Astrocyte (in vitro differentiated cells and primary cell): ENCODE measurements around the gene APOBEC3F.

Source experiments
- EZH2 ChIP-seq: IDR thresholded peaks from 2 replicates; pipeline ENCODE4 v1.6.1; 2012; ENCODE audit warnings: mild to moderate bottlenecking, low read length, inconsistent platforms; ENCODE audit not compliant: insufficient read depth
- TF ChIP-seq, protein P1 (sequence below): IDR thresholded peaks from 2 replicates; pipeline ENCODE4 v1.5.1; 2011; ENCODE audit warnings: low read depth, mild to moderate bottlenecking, inconsistent platforms, low read length, moderate library complexity; ENCODE audit not compliant: insufficient read depth

- TF ChIP-seq, protein P1, sequence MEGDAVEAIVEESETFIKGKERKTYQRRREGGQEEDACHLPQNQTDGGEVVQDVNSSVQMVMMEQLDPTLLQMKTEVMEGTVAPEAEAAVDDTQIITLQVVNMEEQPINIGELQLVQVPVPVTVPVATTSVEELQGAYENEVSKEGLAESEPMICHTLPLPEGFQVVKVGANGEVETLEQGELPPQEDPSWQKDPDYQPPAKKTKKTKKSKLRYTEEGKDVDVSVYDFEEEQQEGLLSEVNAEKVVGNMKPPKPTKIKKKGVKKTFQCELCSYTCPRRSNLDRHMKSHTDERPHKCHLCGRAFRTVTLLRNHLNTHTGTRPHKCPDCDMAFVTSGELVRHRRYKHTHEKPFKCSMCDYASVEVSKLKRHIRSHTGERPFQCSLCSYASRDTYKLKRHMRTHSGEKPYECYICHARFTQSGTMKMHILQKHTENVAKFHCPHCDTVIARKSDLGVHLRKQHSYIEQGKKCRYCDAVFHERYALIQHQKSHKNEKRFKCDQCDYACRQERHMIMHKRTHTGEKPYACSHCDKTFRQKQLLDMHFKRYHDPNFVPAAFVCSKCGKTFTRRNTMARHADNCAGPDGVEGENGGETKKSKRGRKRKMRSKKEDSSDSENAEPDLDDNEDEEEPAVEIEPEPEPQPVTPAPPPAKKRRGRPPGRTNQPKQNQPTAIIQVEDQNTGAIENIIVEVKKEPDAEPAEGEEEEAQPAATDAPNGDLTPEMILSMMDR = no peak
- no peak for TF ChIP-seq EZH2
Measured at GRCh38 chr22:39081598-39081997, 40.9 kb downstream of the APOBEC3F start.
